NCI-H226 (cell line): ENCODE measurements around the gene USP4.
"Not testable (repeated sequence)": the region's sequence is repeated elsewhere in the genome, so short reads cannot be mapped to it uniquely, and the experiment has no call there.

ENCODE experiments used
- DNase-seq: peaks from one replicate; pipeline ENCODE4 v3.0.0-alpha.2; 2015

The USP4 gene

DNA sequence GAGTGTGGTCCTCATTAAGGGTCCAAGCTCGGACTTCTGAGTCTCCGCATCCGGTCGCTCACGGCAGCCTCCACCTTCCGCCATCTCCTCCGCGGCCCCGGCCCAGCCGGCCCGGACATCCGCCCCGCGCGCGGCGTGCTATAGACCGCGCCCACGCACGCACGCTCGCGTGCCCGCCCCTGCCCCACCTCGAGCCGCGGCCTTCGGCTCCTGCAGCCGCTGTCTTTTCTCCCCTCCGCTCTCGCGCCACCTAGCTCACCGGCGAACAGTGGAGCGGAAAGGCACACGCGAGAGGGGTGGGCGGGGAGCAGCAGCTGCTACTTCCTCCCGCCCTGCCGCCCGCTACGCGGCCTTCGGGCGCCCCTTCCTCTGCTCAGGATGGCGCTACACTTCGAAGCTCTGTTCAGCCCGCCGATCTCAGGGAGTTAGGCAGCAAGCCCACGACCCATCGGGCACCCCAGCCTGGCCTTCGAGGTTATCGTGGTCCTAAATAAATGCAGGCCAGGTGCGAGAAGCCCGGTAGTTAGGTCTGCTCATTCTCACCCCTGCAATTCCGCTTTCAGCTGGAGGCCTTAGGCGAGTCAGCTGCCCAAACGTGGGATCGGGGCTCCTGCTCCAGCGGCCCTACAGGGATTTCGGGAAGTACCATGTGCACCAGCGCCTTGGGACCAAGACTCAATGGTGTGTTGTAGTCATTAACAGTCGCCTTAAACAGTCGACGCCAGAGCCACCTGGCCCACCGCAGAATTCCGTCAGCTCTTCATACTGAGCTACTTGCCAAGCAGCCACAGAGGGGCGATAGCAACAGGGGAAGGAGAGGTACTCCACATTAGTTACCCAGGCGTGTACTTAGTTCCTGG, at the start of gene USP4:
Gene USP4, minus strand, starts transcription at position 113 of the 860 bp plus-strand sequence. Its CDS starts 29 bp downstream, at position 84.
- DNase-seq: peak; percentile 96

- no peak for DNase-seq
Measured at GRCh38 chr3:49389297-49389696, 49.4 kb upstream of the USP4 start.

- peak; percentile 20 for DNase-seq
Measured at GRCh38 chr3:49388289-49388820, 48.5 kb upstream of the USP4 start.

DNA sequence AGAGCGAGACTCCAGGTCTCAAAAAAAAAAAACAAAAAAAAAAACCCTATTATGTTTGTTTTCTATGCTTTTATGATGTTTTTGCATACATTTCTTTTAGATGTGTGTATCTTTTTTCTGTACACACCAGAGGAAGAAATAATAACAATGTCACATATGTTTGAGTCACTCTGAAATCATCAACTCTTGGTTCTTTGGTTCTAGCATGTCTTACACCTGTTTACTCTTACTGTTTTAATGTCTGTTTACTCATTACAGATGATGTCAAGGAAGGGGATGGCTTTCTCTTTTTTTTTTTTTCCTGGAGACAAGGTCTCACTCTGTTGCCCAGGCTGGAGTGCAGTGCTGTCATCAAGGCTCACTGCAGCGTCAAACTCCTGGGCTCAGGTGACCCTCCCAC, 47.9 kb upstream of the USP4 start:
- no peak for DNase-seq

DNA sequence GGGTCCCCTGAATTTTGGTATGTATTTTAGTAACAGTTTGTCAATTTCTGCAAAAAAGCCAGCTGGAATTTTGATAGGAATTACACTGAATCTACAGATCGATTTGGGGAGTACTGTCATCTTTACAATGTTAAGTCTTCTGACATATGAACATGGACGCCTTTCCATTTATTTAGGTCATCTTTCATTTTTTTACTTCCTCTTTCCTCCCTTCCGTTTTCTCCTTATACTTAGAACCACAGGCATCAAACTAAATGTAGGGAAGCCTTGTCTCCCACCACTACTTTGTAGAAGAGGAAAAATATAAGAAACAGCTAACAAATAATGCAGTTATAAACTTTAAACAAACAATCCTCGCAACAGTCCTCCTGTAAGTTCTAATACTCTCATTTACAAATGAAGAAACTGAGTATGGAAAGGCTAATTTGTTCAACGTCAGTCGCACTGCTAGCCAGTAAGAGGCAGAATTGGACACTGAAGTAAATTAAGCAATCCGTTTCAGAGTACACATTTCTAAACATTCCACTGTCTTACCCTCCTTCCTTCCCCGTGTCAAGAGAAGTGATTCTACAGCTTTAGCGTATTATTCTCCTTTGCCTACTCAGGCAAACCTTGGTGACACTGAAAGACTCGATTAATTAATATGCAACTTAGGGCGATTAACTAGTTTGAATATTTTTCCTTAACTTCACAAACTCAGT, 46.4 kb upstream of the USP4 start:
- no peak for DNase-seq

- DNase-seq: no peak
Measured at GRCh38 chr3:49385617-49386016, 45.8 kb upstream of the USP4 start.

DNA sequence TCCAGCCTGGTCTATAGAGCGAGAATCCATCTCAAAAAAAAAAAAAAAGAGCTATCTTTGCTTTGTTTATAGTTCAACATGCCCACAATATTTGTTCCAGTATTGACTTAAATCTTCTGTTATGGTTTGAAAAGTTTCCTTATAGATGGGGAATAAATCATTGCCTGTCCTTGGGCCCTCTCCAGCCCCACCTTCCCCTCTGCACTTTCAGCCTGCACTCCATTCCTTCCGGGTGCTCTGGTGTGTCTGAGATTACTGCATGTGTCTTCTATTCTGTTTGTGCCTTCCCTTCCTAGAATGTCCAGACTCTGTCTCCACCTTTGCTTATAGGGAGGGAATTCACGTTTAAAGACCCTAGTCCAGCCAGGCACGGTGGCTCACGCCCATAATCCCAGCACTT, 43.5 kb upstream of the USP4 start:
- no peak for DNase-seq

GRCh38 chr3:49378249-49378895, 38.5 kb upstream of the USP4 start:
- peak; percentile 93 for DNase-seq

DNA sequence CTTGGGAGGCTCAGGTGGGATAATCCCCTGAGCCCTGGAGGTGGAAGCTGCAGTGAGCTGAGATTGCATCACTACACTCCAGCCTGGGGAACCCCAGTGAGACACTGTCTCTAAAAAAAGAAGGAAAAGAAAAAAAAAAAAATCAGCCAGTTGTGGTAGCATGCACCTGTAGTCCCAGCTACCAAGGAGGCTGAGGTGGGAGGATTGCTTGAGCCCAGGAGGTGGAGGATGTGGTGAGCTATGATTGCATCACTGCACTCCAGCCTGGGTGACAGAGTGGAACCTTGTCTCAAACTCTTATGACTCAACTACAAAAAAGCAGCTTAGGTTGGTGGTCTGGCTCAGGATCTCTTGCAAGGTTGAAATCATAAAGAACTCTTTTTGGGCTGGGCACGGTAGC, 37.6 kb upstream of the USP4 start:
- peak; percentile 86 for DNase-seq

GRCh38 chr3:49371946-49372345, 32.1 kb upstream of the USP4 start:
- DNase-seq: no peak

DNA sequence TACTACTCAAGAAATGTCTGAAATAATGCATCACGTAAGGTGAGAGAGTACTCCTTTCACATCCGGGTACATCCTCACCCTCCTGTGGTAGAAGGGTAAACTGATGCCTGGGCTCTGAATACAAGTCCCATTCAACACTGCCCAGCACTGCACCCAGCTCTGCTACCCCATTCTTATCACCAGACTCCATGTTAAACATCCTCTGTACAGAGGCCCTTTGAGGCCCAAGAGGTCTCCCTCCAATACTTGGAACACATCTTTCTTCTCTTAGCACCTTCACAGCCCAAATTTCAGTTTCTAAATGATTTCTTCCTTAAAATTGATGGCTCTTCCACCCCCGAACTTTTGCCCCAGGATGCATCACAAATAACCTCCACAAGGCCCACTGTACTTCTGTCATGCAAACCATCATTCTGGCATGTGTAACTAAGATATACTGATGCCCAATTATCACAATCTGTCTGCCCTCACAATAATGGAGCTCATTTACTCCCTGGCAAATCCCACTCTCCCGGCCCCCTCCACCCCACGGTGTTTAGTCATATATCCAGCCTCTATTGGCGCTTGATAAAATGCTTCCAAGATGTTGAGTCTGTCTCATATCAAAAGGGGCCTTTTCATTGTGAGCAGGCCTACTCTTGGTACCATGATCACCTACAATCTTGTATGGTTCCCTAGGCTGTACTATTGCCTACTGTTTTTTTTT, 30.9 kb upstream of the USP4 start:
- DNase-seq: no peak

DNA sequence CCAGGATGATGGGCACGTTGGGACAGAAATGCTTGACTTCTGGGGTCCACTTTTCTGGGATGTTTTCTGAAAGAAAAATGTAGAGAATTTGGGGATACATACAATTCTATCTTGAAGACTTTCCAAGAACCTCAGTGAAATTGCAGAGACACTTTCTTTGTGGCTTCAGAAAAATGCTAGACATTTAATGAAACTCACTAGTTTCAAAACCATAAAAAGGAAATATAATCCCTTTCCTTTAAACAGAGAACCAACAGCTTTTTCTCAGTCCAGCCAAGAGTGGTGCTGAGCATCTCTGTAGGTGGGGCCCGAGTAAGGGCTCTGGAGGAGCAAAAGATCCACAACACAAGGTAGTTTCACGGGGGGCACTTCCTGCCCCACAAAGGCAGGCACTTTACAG, 22.7 kb upstream of the USP4 start:
- DNase-seq: no peak

DNA sequence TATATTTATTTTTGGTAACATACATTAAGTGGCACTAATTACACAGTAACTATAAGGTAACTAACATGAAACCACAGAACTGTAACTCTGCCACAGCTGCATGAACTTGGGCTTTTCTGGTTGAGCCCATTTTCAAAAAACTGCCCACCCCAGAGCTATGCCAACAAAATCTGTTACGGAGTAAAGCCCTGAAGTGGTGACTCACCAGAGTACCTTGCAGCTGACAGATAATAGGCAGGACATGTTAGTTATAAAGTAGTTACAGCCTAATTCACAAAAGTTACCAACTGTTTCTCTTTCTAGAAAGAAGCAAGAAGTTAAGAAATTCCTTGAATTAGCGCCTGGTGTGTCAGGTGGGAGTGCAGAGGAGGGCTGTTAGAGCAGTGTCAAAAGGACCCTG, 19.8 kb upstream of the USP4 start:
- peak; percentile 50 for DNase-seq

- DNase-seq: peak; percentile 39
Measured at GRCh38 chr3:49358884-49359225, 19.0 kb upstream of the USP4 start.

DNA sequence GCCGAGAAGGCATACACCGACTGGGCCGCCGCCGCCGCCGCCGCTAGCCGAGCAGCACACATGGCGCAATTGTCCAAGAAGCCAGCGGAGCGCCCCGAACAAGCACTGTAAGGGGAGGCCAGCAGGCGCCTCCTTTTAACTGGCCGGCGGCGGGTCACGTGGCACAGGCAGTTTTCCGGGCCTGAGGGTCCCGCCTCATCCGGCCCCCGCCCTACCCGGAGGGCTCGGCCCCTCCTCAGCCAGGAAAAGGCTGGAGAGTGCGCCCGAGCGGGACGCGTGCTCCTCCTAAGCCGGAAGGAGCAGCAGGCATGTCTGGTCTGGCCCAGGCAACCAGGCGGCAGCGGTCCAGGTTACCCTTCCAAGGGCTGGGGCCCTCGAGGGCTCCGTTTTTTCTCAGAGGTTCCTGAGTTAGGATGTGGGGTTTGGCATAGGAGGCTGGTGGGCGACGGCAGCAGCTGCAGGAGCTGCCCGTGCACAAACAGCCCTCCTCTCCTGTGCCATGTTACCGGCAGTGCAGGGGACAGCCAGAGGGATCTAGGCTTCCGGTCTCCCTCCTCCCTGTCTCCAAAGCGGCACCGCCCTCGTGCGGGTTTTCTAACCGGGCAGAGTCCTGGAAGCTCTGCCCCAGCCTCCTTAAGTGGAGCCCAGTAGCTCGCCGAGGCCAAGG, 18.5 kb upstream of the USP4 start, which contains the start of gene GPX1:
Gene GPX1, minus strand, starts transcription at position 137 of the 667 bp plus-strand sequence. Its CDS starts 75 bp downstream, at position 62.
- peak; percentile 97 for DNase-seq

- DNase-seq: peak; percentile 90
Measured at GRCh38 chr3:49357443-49358216, 17.8 kb upstream of the USP4 start.

GRCh38 chr3:49357095-49357442, 17.2 kb upstream of the USP4 start:
- not testable (repeated sequence) for DNase-seq

DNA sequence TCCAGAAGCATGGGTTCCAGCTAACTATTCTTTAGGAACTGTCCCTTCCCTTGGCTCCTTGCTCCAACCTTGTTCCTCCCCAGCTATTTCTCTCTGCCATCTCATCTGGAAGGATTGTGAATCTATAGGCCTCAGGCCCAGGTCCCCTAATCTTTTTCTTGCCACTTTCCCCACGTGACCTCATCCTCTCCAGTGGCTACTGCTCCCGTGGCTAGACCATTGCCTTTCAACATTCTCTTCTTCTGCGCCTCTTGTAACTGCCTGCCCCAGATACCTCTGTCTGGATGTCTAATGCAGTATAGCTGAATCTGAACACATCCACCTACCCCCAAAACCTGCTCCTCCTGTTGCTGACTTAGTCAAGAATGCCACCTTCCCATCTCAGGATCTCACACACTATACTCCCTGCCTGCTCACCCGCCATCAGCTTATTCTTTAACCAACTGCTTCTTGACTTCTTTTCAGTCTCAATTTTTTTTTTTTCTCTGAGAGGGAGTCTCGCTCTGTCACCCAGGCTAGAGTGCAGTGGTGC, 13.1 kb upstream of the USP4 start:
- no peak for DNase-seq

DNA sequence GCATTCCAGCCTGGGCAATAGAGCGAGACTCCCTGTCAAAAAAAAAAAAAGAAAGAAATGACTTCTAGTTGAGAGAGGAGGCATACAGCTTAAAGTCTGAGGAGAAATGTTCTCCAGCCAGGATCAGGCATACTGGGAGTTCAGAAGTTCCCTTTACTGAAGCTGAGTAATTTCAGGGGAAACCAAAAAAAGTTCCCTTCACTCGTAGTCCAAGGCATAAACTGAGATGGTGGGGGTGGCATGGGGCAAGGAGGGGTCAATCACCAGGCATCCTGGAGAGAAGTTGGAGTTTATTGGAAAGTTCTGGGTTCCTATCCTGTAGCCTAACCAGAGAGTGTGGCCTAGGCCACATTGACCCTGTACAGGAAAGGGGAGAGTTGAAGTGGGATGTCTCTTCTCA, 12.4 kb upstream of the USP4 start:
- DNase-seq: no peak

- DNase-seq: peak; percentile 83
Measured at GRCh38 chr3:49351521-49352011, 11.7 kb upstream of the USP4 start.
